Neuronal stem cell (in vitro differentiated cells): ENCODE results near the gene GSE1.

ENCODE experiments used
- DNase-seq: peaks from one replicate; pipeline ENCODE4 v3.0.0-alpha.2; 2013; ENCODE audit warnings: low spot score
- H2AFZ ChIP-seq: one replicate; pipeline ENCODE4 v1.6.1; 2013; ENCODE audit warnings: mild to moderate bottlenecking, low read length, inconsistent platforms
- H2AK5ac ChIP-seq: 2 replicates; pipeline ENCODE4 v1.6.1; 2013; ENCODE audit warnings: low read depth, mild to moderate bottlenecking, inconsistent platforms, low read length, moderate library complexity, mixed read lengths
- H2BK120ac ChIP-seq: 2 replicates; pipeline ENCODE4 v1.6.1; 2013; ENCODE audit warnings: low read depth, mild to moderate bottlenecking, inconsistent platforms, low read length, moderate library complexity, mixed read lengths
- H2BK12ac ChIP-seq: one replicate; pipeline ENCODE4 v1.6.1; 2013; ENCODE audit warnings: low read length, inconsistent platforms
- H2BK15ac ChIP-seq: 2 replicates; pipeline ENCODE4 v1.6.1; 2013; ENCODE audit warnings: mild to moderate bottlenecking, low read length, inconsistent platforms, mixed read lengths
- H2BK5ac ChIP-seq: one replicate; pipeline ENCODE4 v1.6.1; 2013; ENCODE audit warnings: inconsistent platforms, mild to moderate bottlenecking, low read length, moderate library complexity
- H3K14ac ChIP-seq: one replicate; pipeline ENCODE4 v1.6.1; 2013; ENCODE audit warnings: low read length, inconsistent platforms
- H3K18ac ChIP-seq: 2 replicates; pipeline ENCODE4 v1.6.1; 2013; ENCODE audit warnings: low read length, inconsistent platforms
- H3K23ac ChIP-seq: 2 replicates; pipeline ENCODE4 v1.6.1; 2013; ENCODE audit warnings: low read depth, mild to moderate bottlenecking, mixed read lengths, low read length, inconsistent platforms; ENCODE audit not compliant: poor library complexity
- H3K27ac ChIP-seq: replicated peaks from 3 replicates; pipeline ENCODE4 v1.5.1; 2013; ENCODE audit warnings: low read length, inconsistent platforms
- H3K27me3 ChIP-seq, 3 experiments: 2 replicates each; pipeline ENCODE4 v1.6.1; 2013; ENCODE audit warnings: low read length in 3 of 3, mild to moderate bottlenecking in 2 of 3, inconsistent platforms in 1 of 3, low read depth in 1 of 3, mixed read lengths in 1 of 3, moderate library complexity in 1 of 3; ENCODE audit not compliant: control insufficient read depth in 3 of 3, insufficient read depth in 3 of 3
- H3K36me3 ChIP-seq, 2 donors: replicated peaks in 1 of 2; 2 replicates each; pipeline ENCODE4 v1.6.1; 2013; ENCODE audit warnings: low read length in 2 of 2; ENCODE audit not compliant: control insufficient read depth in 2 of 2, insufficient read depth in 2 of 2
- H3K4ac ChIP-seq: 2 replicates; pipeline ENCODE4 v1.6.1; 2013; ENCODE audit warnings: inconsistent platforms, mild to moderate bottlenecking, low read length, moderate library complexity
- H3K4me1 ChIP-seq, 2 donors: 1 replicate in 1 of 2; 2 replicates in 1 of 2; pipeline ENCODE4 v1.6.1; 2013; ENCODE audit warnings: low read length in 2 of 2, low read depth in 1 of 2; ENCODE audit not compliant: control insufficient read depth in 2 of 2, insufficient read depth in 1 of 2
- H3K4me2 ChIP-seq: one replicate; pipeline ENCODE4 v1.6.1; 2013; ENCODE audit warnings: mild to moderate bottlenecking, low read length, inconsistent platforms; ENCODE audit not compliant: insufficient read depth, poor library complexity, severe bottlenecking
- H3K4me3 ChIP-seq, 2 donors: 2 replicates each; pipeline ENCODE4 v1.5.1; 2013; ENCODE audit warnings: low read length in 2 of 2, mild to moderate bottlenecking in 2 of 2, inconsistent platforms in 1 of 2, moderate library complexity in 1 of 2
- H3K79me1 ChIP-seq: one replicate; pipeline ENCODE4 v1.6.1; 2013; ENCODE audit warnings: low read depth, mild to moderate bottlenecking, inconsistent platforms, low read length, moderate library complexity
- H3K9ac ChIP-seq: one replicate; pipeline ENCODE4 v1.6.1; 2013; ENCODE audit warnings: mild to moderate bottlenecking, low read depth, low read length, inconsistent platforms; ENCODE audit not compliant: poor library complexity
- H3K9me3 ChIP-seq, 2 donors: replicated peaks in 1 of 2; 2 replicates each; pipeline versions ENCODE3 to v1.6.1; 2013; ENCODE audit warnings: low read length in 2 of 2, mild to moderate bottlenecking in 2 of 2, inconsistent platforms in 1 of 2, low read depth in 1 of 2, mixed read lengths in 1 of 2, moderate library complexity in 1 of 2; ENCODE audit not compliant: control insufficient read depth in 2 of 2, insufficient read depth in 1 of 2
- H4K8ac ChIP-seq: one replicate; pipeline ENCODE4 v1.6.1; 2013; ENCODE audit warnings: low read depth, mild to moderate bottlenecking, inconsistent platforms, low read length, moderate library complexity
- H4K91ac ChIP-seq: one replicate; pipeline ENCODE4 v1.6.1; 2013; ENCODE audit warnings: low read length, low read depth, mild to moderate bottlenecking, inconsistent platforms; ENCODE audit not compliant: poor library complexity
- WGBS, 2 donors: extraction: QIAGEN DNeasy Blood & Tissue Kit; methylation state at CpG; one replicate each; pipeline ENCODE4 v1.1.7; 2013; ENCODE audit warnings: missing lambda C conversion rate in 2 of 2, mixed read lengths in 1 of 2; ENCODE audit not compliant: insufficient read length in 2 of 2, insufficient replicate concordance in 1 of 2; ENCODE audit errors: extremely low coverage in 2 of 2; 5-methylcytosine and 5-hydroxymethylcytosine counted together

The GSE1 gene

GRCh38 chr16:85570213-85570734 lies 42.8 kb upstream of the GSE1 start:
- Histone ChIP-seq H3K36me3 (peaks cover 0 to 4% of the 10 kb centered on the region in 2 donors), H3K4ac (no peak overlapping the region), H3K14ac (peak overlapping the region; percentile 22), H4K91ac (no peak overlapping the region), H3K27me3 (peaks cover 0 to 8% (median 0%) of the 10 kb centered on the region in 3 experiments), H2AK5ac (peak overlapping the region; percentile 64), H3K4me1 (peaks cover 39 to 55% of the 10 kb centered on the region in 2 donors), H3K4me2 (no peak overlapping the region), H3K23ac (no peak overlapping the region), H3K79me1 (peaks cover 4% of the 10 kb centered on the region), H3K4me3 (no peak overlapping the region), H2AFZ (no peak overlapping the region), H3K27ac (no peak overlapping the region), H3K9ac (no peak overlapping the region), H2BK15ac (no peak overlapping the region), H4K8ac (no peak overlapping the region), H2BK120ac (peak overlapping the region; percentile 25), H2BK12ac (peak overlapping the region; percentile 5), H2BK5ac (no peak overlapping the region), H3K9me3 (peaks cover 13 to 15% of the 10 kb centered on the region in 2 donors), H3K18ac (no peak overlapping the region)
- DNase-seq: no peak
- no CpG with 5 or more reads among the region's 13 CpGs for WGBS, 2 donors

DNA sequence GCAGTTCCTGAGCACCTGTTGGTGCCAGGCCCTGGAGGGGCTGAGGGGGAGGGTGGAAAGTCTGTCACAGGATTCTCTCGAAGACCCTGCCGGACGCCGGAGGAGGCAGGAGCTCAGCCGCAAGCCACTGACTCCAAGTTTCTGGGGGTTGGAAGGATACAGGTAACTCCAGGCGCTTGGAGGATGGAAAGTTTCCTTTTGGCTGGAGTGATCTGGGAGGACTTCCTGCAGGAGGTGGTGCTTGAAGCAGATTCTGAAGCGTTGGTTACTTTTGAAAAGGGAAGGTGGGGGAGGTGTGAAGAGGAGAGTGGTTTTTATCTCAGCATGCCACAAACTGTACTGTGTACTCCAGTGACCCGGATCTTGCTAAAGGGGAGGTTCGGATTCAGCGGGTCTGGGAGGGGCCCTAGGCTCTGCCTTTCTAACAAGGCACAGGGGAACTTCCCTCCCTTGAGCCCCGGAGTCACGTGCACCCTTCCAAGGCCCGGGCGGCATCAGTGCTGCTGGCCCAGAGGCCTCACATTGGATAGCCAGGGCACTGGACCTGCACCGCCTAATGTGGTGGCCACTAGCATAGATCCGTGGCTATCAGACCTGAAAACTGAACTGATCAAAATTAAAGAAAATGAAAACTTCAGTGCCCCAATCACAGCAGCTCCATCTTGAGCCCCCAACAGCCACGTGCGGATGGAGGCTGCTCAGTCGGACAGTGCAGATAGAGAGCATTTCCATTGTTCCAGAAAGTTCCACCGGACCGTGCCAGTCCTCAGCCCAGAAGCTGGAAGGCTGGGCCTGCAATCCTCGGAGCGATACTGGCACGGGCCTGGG lies 42.2 kb upstream of the GSE1 start:
- H4K8ac ChIP-seq: no peak overlapping the region
- no peak overlapping the region for H3K4ac ChIP-seq
- no CpG with 5 or more reads among the region's 24 CpGs for WGBS, 2 donors
- H2AFZ ChIP-seq: no peak overlapping the region
- H3K4me2 ChIP-seq: no peak overlapping the region
- peaks cover 0 to 9% (median 0%) of the 10 kb centered on the region in 3 experiments for H3K27me3 ChIP-seq
- H2BK15ac ChIP-seq: peak overlapping the region; percentile 62
- H3K27ac ChIP-seq: no peak overlapping the region
- no peak for DNase-seq
- peaks cover 34 to 55% of the 10 kb centered on the region in 2 donors for H3K4me1 ChIP-seq
- H3K9me3 ChIP-seq: peaks cover 13 to 15% of the 10 kb centered on the region in 2 donors
- peak overlapping the region; percentile 73 for H3K18ac ChIP-seq
- H3K79me1 ChIP-seq: peaks cover 4% of the 10 kb centered on the region
- no peak overlapping the region for H3K14ac ChIP-seq
- H2AK5ac ChIP-seq: peak overlapping the region; percentile 64
- no peak overlapping the region for H3K9ac ChIP-seq
- peak overlapping the region; percentile 59 for H2BK12ac ChIP-seq
- no peak overlapping the region for H3K4me3 ChIP-seq
- no peak overlapping the region for H4K91ac ChIP-seq
- H2BK5ac ChIP-seq: no peak overlapping the region
- peak overlapping the region; percentile 25 for H2BK120ac ChIP-seq
- no peak overlapping the region for H3K23ac ChIP-seq
- H3K36me3 ChIP-seq: peaks cover 0 to 4% of the 10 kb centered on the region in 2 donors

GRCh38 chr16:85571563-85571812 lies 41.6 kb upstream of the GSE1 start:
- peak overlapping the region; percentile 57 for H4K91ac ChIP-seq
- H2BK5ac ChIP-seq: no peak overlapping the region
- H3K36me3 ChIP-seq: peaks cover 0 to 4% of the 10 kb centered on the region in 2 donors
- H3K4me2 ChIP-seq: no peak overlapping the region
- peak overlapping the region; percentile 73 for H3K18ac ChIP-seq
- H3K9me3 ChIP-seq: peaks cover 13 to 15% of the 10 kb centered on the region in 2 donors
- peak overlapping the region; percentile 93 for H2BK12ac ChIP-seq
- H3K9ac ChIP-seq: no peak overlapping the region
- no CpG with 5 or more reads among the region's 7 CpGs for WGBS, 2 donors
- DNase-seq: no peak
- no peak overlapping the region for H3K4me3 ChIP-seq
- no peak overlapping the region for H2BK120ac ChIP-seq
- no peak overlapping the region for H3K4ac ChIP-seq
- H3K23ac ChIP-seq: no peak overlapping the region
- peak overlapping the region; percentile 62 for H2BK15ac ChIP-seq
- H3K27ac ChIP-seq: no peak overlapping the region
- peaks cover 0 to 10% (median 0%) of the 10 kb centered on the region in 3 experiments for H3K27me3 ChIP-seq
- peaks cover 4% of the 10 kb centered on the region for H3K79me1 ChIP-seq
- H4K8ac ChIP-seq: no peak overlapping the region
- no peak overlapping the region for H3K14ac ChIP-seq
- peak overlapping the region; percentile 20 for H2AK5ac ChIP-seq
- no peak overlapping the region for H2AFZ ChIP-seq
- peaks cover 33 to 55% of the 10 kb centered on the region in 2 donors for H3K4me1 ChIP-seq
